ENCODE measurements around the gene ELF2.

The ELF2 gene

DNA sequence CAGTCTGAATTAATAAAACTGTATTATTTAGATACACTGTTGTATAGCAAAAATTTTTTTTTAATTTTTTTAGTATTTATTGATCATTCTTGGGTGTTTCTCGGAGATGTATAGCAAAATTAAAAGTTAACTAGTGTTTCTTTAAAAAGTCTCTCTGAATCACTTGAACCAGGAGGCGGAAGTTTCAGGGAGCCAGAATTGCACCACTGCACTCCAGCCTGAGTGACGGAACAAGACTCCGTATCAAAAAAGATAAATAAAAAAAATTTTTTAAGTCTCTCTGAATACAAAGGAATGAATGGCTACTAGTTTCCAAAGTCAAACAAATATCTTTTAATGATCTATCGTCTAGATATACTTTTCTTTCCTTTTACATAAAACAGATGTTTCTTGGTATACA, 64.4 kb downstream of the ELF2 start:
- Histone ChIP-seq H3K36me3 (ENCODE audit: low read depth) (peaks cover 7% of the 10 kb centered on the region), H3K4me1 (ENCODE audit: insufficient read depth, poor library complexity, severe bottlenecking) (no peaks in the 10 kb centered on the region), H3K4me3 (ENCODE audit: severe bottlenecking) (no peak overlapping the region), H3K9me3 (ENCODE audit: severe bottlenecking) (no peaks in the 10 kb centered on the region), H3K27ac (ENCODE audit: poor library complexity, severe bottlenecking) (no peak overlapping the region), H3K27me3 (ENCODE audit: insufficient read depth, poor library complexity, severe bottlenecking) (no peaks in the 10 kb centered on the region)
- DNase-seq (ENCODE audit: low spot score) (no peak), ATAC-seq (ENCODE audit: low read depth) (no peak)
- TF ChIP-seq CTCF (IDR thresholded peaks at IDR 0.05; ENCODE audit: poor library complexity, severe bottlenecking): no peak

DNA sequence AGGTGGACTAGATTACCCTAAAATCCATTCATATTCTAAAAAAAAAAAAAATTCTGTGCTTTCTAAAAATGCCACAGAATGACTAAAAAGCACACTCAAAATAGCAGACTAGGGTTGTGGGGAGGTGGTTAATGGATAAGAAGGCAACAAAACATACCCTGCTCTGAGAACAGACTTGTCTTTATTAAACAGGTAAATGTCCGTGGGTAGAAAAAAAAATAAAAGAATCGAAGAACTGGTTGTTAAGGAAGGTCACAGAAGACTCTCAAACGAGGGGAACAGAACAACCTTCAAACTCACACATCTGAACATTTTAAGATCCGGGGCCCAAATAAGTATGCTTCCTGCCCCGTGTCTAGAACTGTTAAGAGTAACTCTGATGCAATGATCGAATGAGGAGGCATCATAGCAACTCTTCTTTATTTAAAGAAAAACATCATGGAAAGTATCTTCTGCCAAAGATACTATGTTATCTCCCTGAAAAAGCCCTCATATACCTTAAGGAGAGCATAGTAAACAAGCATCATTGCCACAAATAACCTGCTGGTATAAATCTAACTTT, 68.4 kb downstream of the ELF2 start:
- no peak overlapping the region for H3K4me3 ChIP-seq (ENCODE audit: severe bottlenecking)
- no peaks in the 10 kb centered on the region for H3K27me3 ChIP-seq (ENCODE audit: insufficient read depth, poor library complexity, severe bottlenecking)
- ATAC-seq (ENCODE audit: low read depth) (no peak), DNase-seq (ENCODE audit: low spot score) (no peak)
- no peak for TF ChIP-seq CTCF (IDR thresholded peaks at IDR 0.05; ENCODE audit: poor library complexity, severe bottlenecking)
- H3K9me3 ChIP-seq (ENCODE audit: severe bottlenecking): no peaks in the 10 kb centered on the region
- H3K27ac ChIP-seq (ENCODE audit: poor library complexity, severe bottlenecking): no peak overlapping the region
- no peaks in the 10 kb centered on the region for H3K36me3 ChIP-seq (ENCODE audit: low read depth)
- no peaks in the 10 kb centered on the region for H3K4me1 ChIP-seq (ENCODE audit: insufficient read depth, poor library complexity, severe bottlenecking)

GRCh38 chr4:139099366-139099982, 77.5 kb downstream of the ELF2 start:
- peak; percentile 77 for ATAC-seq (ENCODE audit: low read depth)
- Histone ChIP-seq H3K4me1 (ENCODE audit: insufficient read depth, poor library complexity, severe bottlenecking) (no peaks in the 10 kb centered on the region), H3K36me3 (ENCODE audit: low read depth) (no peaks in the 10 kb centered on the region), H3K27me3 (ENCODE audit: insufficient read depth, poor library complexity, severe bottlenecking) (no peaks in the 10 kb centered on the region), H3K9me3 (ENCODE audit: severe bottlenecking) (no peaks in the 10 kb centered on the region), H3K4me3 (ENCODE audit: severe bottlenecking) (no peak overlapping the region), H3K27ac (ENCODE audit: poor library complexity, severe bottlenecking) (no peak overlapping the region)
- no peak for DNase-seq (ENCODE audit: low spot score)
- peak; percentile 93 for TF ChIP-seq CTCF (IDR thresholded peaks at IDR 0.05; ENCODE audit: poor library complexity, severe bottlenecking)

GRCh38 chr4:139092271-139092670, 84.7 kb downstream of the ELF2 start:
- Histone ChIP-seq H3K27ac (ENCODE audit: poor library complexity, severe bottlenecking) (no peak overlapping the region), H3K4me3 (ENCODE audit: severe bottlenecking) (no peak overlapping the region), H3K9me3 (ENCODE audit: severe bottlenecking) (no peaks in the 10 kb centered on the region), H3K4me1 (ENCODE audit: insufficient read depth, poor library complexity, severe bottlenecking) (no peaks in the 10 kb centered on the region), H3K27me3 (ENCODE audit: insufficient read depth, poor library complexity, severe bottlenecking) (no peaks in the 10 kb centered on the region), H3K36me3 (ENCODE audit: low read depth) (no peaks in the 10 kb centered on the region)
- ATAC-seq (ENCODE audit: low read depth): no peak
- TF ChIP-seq CTCF (IDR thresholded peaks at IDR 0.05; ENCODE audit: poor library complexity, severe bottlenecking): no peak
- no peak for DNase-seq (ENCODE audit: low spot score)

DNA sequence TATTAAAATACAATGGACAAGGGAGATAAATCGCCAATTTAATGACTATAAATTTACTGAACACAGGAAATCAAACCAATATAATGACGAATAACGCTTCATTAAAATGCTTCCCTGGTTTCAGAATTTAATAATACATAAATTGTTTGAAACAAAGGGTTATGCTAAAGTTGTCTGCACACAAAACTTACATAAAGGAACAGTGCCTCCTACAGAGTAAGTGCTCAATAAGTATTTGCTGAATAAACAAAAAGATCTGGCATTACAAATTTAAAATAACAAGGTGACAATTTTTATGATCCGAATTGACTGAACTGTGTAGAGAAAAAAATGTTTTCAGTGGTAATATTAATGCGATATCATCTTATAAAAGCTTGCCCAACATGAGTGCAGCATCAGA, 91.9 kb downstream of the ELF2 start:
- H3K4me3 ChIP-seq (ENCODE audit: severe bottlenecking): peak overlapping the region; percentile 90
- H3K36me3 ChIP-seq (ENCODE audit: low read depth): no peaks in the 10 kb centered on the region; the same call in 1 of the 2 replicates
- H3K27me3 ChIP-seq (ENCODE audit: insufficient read depth, poor library complexity, severe bottlenecking): no peaks in the 10 kb centered on the region
- ATAC-seq (ENCODE audit: low read depth) (no peak), DNase-seq (ENCODE audit: low spot score) (no peak)
- no peaks in the 10 kb centered on the region for H3K9me3 ChIP-seq (ENCODE audit: severe bottlenecking)
- H3K4me1 ChIP-seq (ENCODE audit: insufficient read depth, poor library complexity, severe bottlenecking): peaks cover 20% of the 10 kb centered on the region
- peak overlapping the region; percentile 96 for H3K27ac ChIP-seq (ENCODE audit: poor library complexity, severe bottlenecking)
- peak; percentile 54 for TF ChIP-seq CTCF (IDR thresholded peaks at IDR 0.05; ENCODE audit: poor library complexity, severe bottlenecking)
